Cardiac muscle cell (in vitro differentiated cells and primary cell): ENCODE results near the gene ZFP64. TPM values are rescaled to one million over a fixed set of nuclear protein-coding genes. Genes with fewer than 3 reads are reported as not detected.

ENCODE experiments used
- DNase-seq, 2 donors: peaks; one replicate each; pipeline versions ENCODE4 v3.0.0 to v3.0.0-alpha.2; 2010 to 2017; ENCODE audit warnings: low read depth in 1 of 2, low spot score in 1 of 2
- H3K27ac ChIP-seq: fragments of 200-600 bp; sonication (generic); 2 replicates; pipeline ENCODE4 v1.5.1; 2016
- H3K27me3 ChIP-seq: fragments of 200-600 bp; sonication (generic); 2 replicates; pipeline ENCODE4 v1.6.0; 2016; ENCODE audit warnings: control low read depth
- H3K36me3 ChIP-seq: fragments of 200-600 bp; sonication (generic); 2 replicates; pipeline ENCODE4 v1.5.1; 2016; ENCODE audit warnings: control low read depth
- H3K4me1 ChIP-seq: fragments of 200-600 bp; sonication (generic); 2 replicates; pipeline ENCODE4 v1.8.1; 2017; ENCODE audit warnings: low read depth, mild to moderate bottlenecking, mixed run types
- H3K4me3 ChIP-seq: fragments of 200-600 bp; sonication (generic); 2 replicates; pipeline ENCODE4 v1.5.1; 2016; ENCODE audit warnings: mild to moderate bottlenecking
- H3K9me3 ChIP-seq: fragments of 200-600 bp; sonication (generic); 2 replicates; pipeline ENCODE4 v1.5.1; 2017; ENCODE audit warnings: low read depth, mild to moderate bottlenecking, control low read depth
- polyA plus RNA-seq: library from polyadenylated mRNA; unstranded; fragments of >200 nt; fragmentation: Nextera tagmentation; extraction: Ambion mirVana; gene quantifications from 2 replicates; pipeline ENCODE4 v1.2.1, GENCODE V29; 2016
- total RNA-seq: library from RNA; depleted of rRNA; stranded (reverse); fragments of >200 nt; gene quantifications from 2 replicates; pipeline ENCODE4 v1.2.3, GENCODE V29; 2016
- TF ChIP-seq, protein P1 (sequence below): IDR thresholded peaks from 2 replicates; pipeline ENCODE4 v1.5.1; 2012; ENCODE audit warnings: low read depth, mild to moderate bottlenecking, low read length

ZFP64 gene
- total and polyA plus RNA-seq, 2 experiments from 2014 or later: 9.6 to 17.7 TPM

DNA sequence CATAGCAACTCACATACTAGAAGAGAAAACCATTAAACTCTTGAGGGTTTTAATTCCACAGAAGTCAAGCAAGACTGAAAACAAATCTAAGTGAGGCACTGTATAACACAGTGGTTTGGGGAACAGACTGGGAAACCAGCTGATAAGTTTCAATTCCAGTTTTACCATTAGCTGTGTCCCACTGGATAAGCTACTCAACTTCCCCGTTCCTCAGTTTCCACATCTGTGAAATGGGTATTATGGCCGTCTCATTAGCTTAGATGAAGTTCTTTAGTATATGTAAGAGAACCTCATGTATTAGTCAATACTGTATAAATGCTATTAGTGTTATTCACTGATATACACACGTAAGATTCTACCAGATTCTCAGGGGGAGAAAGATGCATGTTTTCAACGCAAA lies 89.0 kb downstream of the ZFP64 start:
- no peak for DNase-seq
- Histone ChIP-seq H3K27ac (no peak overlapping the region), H3K36me3 (no peaks in the 10 kb centered on the region), H3K4me3 (no peak overlapping the region), H3K9me3 (no peaks in the 10 kb centered on the region), H3K4me1 (no peaks in the 10 kb centered on the region), H3K27me3 (peaks cover 59% of the 10 kb centered on the region)
- TF ChIP-seq, protein P1, sequence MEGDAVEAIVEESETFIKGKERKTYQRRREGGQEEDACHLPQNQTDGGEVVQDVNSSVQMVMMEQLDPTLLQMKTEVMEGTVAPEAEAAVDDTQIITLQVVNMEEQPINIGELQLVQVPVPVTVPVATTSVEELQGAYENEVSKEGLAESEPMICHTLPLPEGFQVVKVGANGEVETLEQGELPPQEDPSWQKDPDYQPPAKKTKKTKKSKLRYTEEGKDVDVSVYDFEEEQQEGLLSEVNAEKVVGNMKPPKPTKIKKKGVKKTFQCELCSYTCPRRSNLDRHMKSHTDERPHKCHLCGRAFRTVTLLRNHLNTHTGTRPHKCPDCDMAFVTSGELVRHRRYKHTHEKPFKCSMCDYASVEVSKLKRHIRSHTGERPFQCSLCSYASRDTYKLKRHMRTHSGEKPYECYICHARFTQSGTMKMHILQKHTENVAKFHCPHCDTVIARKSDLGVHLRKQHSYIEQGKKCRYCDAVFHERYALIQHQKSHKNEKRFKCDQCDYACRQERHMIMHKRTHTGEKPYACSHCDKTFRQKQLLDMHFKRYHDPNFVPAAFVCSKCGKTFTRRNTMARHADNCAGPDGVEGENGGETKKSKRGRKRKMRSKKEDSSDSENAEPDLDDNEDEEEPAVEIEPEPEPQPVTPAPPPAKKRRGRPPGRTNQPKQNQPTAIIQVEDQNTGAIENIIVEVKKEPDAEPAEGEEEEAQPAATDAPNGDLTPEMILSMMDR: no peak

GRCh38 chr20:52102126-52102525 lies 89.5 kb downstream of the ZFP64 start:
- DNase-seq: no peak
- H3K27ac ChIP-seq: no peak overlapping the region
- no peaks in the 10 kb centered on the region for H3K36me3 ChIP-seq
- no peaks in the 10 kb centered on the region for H3K4me1 ChIP-seq
- H3K4me3 ChIP-seq: no peak overlapping the region
- TF ChIP-seq, protein P1: no peak
- H3K9me3 ChIP-seq: no peaks in the 10 kb centered on the region
- peaks cover 54% of the 10 kb centered on the region for H3K27me3 ChIP-seq
